GM12878 (cell line): ENCODE measurements around the gene GSG1. TPM values are rescaled to one million over a fixed set of nuclear protein-coding genes. Genes with fewer than 3 reads are reported as not detected.

Experiments used
- ATAC-seq: fragments of 200-7000 bp; cut with Tn5 transposase; 3 replicates; pipeline ENCODE4 v1.9.1; 2020; ENCODE audit warnings: mild to moderate bottlenecking, moderate library complexity
- BruUV-seq: library from RNA; stranded (reverse); fragments of 400-500 nt; replicated peaks from 2 replicates; lab custom pipeline; 2021; lab: Mats Ljungman, UMichigan
- CTCF ChIA-PET: fragments of 300-600 bp; sonication (Branson Sonifier 250); formaldehyde crosslinking; extraction: SDS; loops from one replicate; lab custom pipeline; 2021; ENCODE audit warnings: inconsistent platforms; lab: Yijun Ruan, JAX
- POLR2A ChIA-PET: fragments of 350-600 bp; formaldehyde crosslinking; extraction: SDS; loops from one replicate; lab custom pipeline; 2021; ENCODE audit warnings: inconsistent platforms; lab: Charles Lee
- RAD21 ChIA-PET: fragments of 300-600 bp; sonication (Branson Sonifier 250); formaldehyde crosslinking; loops from one replicate; lab custom pipeline; 2023; ENCODE audit warnings: antibody characterized with exemption; ENCODE audit not compliant: unreplicated experiment; lab: Charles Lee
- SMC1A ChIA-PET: fragments of 300-600 bp; sonication (Branson Sonifier 250); formaldehyde crosslinking; loops from one replicate; lab custom pipeline; 2023; ENCODE audit not compliant: unreplicated experiment, uncharacterized antibody; lab: Charles Lee
- DNase-seq: peaks from one replicate; pipeline ENCODE4 v3.0.0-alpha.2; 2011; ENCODE audit warnings: low read depth, low spot score
- FAIRE-seq: peaks from 3 replicates; lab custom pipeline; 2011; peaks lifted over from hg19 to GRCh38; lab: Jason Lieb, UNC
- H2AFZ ChIP-seq: 2 replicates; pipeline ENCODE4 v1.6.0; 2011; ENCODE audit warnings: low read depth, low read length, control low read depth; ENCODE audit not compliant: control insufficient read depth
- H3K27ac ChIP-seq: 2 replicates; pipeline ENCODE4 v1.5.1; 2011; ENCODE audit warnings: control low read depth; ENCODE audit not compliant: control insufficient read depth, insufficient read depth
- H3K27me3 ChIP-seq, 2 experiments: replicated peaks in 1 of 2; 2 replicates each; pipeline versions ENCODE4 v1.6.0 to v1.6.1; 2011; ENCODE audit warnings: low read length in 1 of 2; ENCODE audit not compliant: control insufficient read depth in 2 of 2, insufficient read depth in 2 of 2
- H3K36me3 ChIP-seq, 2 experiments: 2 replicates each; pipeline ENCODE4 v1.5.1; 2011; ENCODE audit warnings: low read length in 1 of 2; ENCODE audit not compliant: control insufficient read depth in 2 of 2, insufficient read depth in 2 of 2
- H3K4me1 ChIP-seq: 2 replicates; pipeline ENCODE4 v1.6.1; 2011; ENCODE audit warnings: mild to moderate bottlenecking, low read length, moderate library complexity, mixed read lengths; ENCODE audit not compliant: control insufficient read depth, insufficient read depth
- H3K4me2 ChIP-seq: 2 replicates; pipeline ENCODE4 v1.6.0; 2011; ENCODE audit warnings: control low read depth; ENCODE audit not compliant: control insufficient read depth, insufficient read depth
- H3K4me3 ChIP-seq: fragments of 200-600 bp; sonication (generic); 2 replicates; pipeline ENCODE4 v1.5.1; 2016
- H3K79me2 ChIP-seq: 2 replicates; pipeline ENCODE4 v1.6.0; 2011; ENCODE audit warnings: low read length; ENCODE audit not compliant: control insufficient read depth, insufficient read depth
- H3K9ac ChIP-seq: 2 replicates; pipeline ENCODE4 v1.8.0; 2011; ENCODE audit warnings: low read length, control low read depth, mixed read lengths; ENCODE audit not compliant: control insufficient read depth, insufficient read depth
- H3K9me3 ChIP-seq: replicated peaks from 3 replicates; pipeline ENCODE4 v1.5.1; 2011; ENCODE audit warnings: mild to moderate bottlenecking, low read length; ENCODE audit not compliant: control insufficient read depth, insufficient read depth
- H4K20me1 ChIP-seq: 2 replicates; pipeline ENCODE4 v1.6.0; 2011; ENCODE audit not compliant: control insufficient read depth, insufficient read depth
- CBFB ChIP-seq: IDR thresholded peaks from 2 replicates; pipeline ENCODE4 v1.6.1; 2016; ENCODE audit warnings: antibody characterized with exemption, low read depth
- CHD4 ChIP-seq: fragments of 200-600 bp; sonication (generic); IDR thresholded peaks from 2 replicates; pipeline ENCODE4 v1.6.1; 2016; ENCODE audit warnings: mild to moderate bottlenecking
- CREB1 ChIP-seq: IDR thresholded peaks from 2 replicates; pipeline ENCODE4 v1.6.1; 2012; ENCODE audit warnings: low read depth, mild to moderate bottlenecking, inconsistent platforms
- DPF2 ChIP-seq: fragments of 450-650 bp; IDR thresholded peaks from 2 replicates; pipeline ENCODE4 v1.6.1; 2017; ENCODE audit warnings: mild to moderate bottlenecking
- ESRRA ChIP-seq: IDR thresholded peaks from 2 replicates; pipeline ENCODE4 v1.6.1; 2012; ENCODE audit warnings: mild to moderate bottlenecking, low read length, improper control_type of control experiment
- EZH2 ChIP-seq: IDR thresholded peaks from 2 replicates; pipeline ENCODE4 v1.6.1; 2012; ENCODE audit warnings: low read depth, mild to moderate bottlenecking, control low read depth, inconsistent platforms, low read length, borderline replicate concordance; ENCODE audit not compliant: control insufficient read depth
- HDAC6 ChIP-seq: fragments of 200-600 bp; sonication (generic); IDR thresholded peaks from one replicate; pipeline ENCODE4 v1.8.0; 2017; ENCODE audit warnings: antibody characterized with exemption; ENCODE audit not compliant: unreplicated experiment
- NFYA ChIP-seq: IDR thresholded peaks from 2 replicates; pipeline ENCODE4 v1.6.1; 2011; ENCODE audit warnings: low read depth, mild to moderate bottlenecking, low read length, improper control_type of control experiment, borderline replicate concordance
- NR2C1 ChIP-seq: fragments of 450-650 bp; IDR thresholded peaks from 2 replicates; pipeline ENCODE4 v1.6.1; 2017; ENCODE audit warnings: antibody characterized with exemption, mild to moderate bottlenecking, moderate library complexity
- NR2F1 ChIP-seq: fragments of 450-650 bp; conservative IDR thresholded peaks from 2 replicates; pipeline ENCODE4 v1.6.1; 2017; ENCODE audit warnings: mild to moderate bottlenecking
- RB1 ChIP-seq: fragments of 450-650 bp; formaldehyde crosslinking; IDR thresholded peaks from 2 replicates; pipeline ENCODE4 v1.6.1; 2017; ENCODE audit warnings: mild to moderate bottlenecking, borderline replicate concordance
- RFX5 ChIP-seq: IDR thresholded peaks from 2 replicates; pipeline ENCODE4 v1.6.1; 2011; ENCODE audit warnings: low read depth, low read length, improper control_type of control experiment
- SREBF2 ChIP-seq: IDR thresholded peaks from 2 replicates; pipeline ENCODE4 v1.6.1; 2012; ENCODE audit warnings: mild to moderate bottlenecking, low read length
- WGBS: methylation state at CpG from one replicate; pipeline ENCODE4 v1.1.6; 2016; ENCODE audit warnings: low lambda C conversion rate; ENCODE audit not compliant: insufficient replicate concordance, insufficient coverage; ENCODE audit errors: missing lambda C conversion rate; 5-methylcytosine and 5-hydroxymethylcytosine counted together
- in situ Hi-C: fragments of 300-500 bp; cut with MboI; formaldehyde crosslinking; loops from 9 replicates; pipeline ENCODE4 v1.14.3; 2018; ENCODE audit warnings: mixed read lengths
- intact Hi-C: fragments of 100-400 bp; cut with micrococcal nuclease; formaldehyde crosslinking; loops from one replicate; pipeline ENCODE4 v1.14.2; 2022; ENCODE audit not compliant: unreplicated experiment
- polyA plus RNA-seq, 11 experiments: library from polyadenylated mRNA; depleted of rRNA in 4 of 11; unstranded in 6 of 11; stranded (reverse) in 5 of 11; fragments of >200 nt; fragmentation: Nextera tagmentation in 4 of 11; fragmentation: Illumina TruSeq in 1 of 11; extraction: Ambion mirVana in 4 of 11; extraction: Trizol in 1 of 11; gene quantifications; 1 replicate in 1 of 11; 2 replicates in 10 of 11; pipeline versions ENCODE4 v1.2.1 to v1.2.3, GENCODE V29; 2011 to 2016; ENCODE audit warnings: inconsistent platforms in 2 of 11, missing spikeins in 2 of 11, low read depth in 1 of 11
- total RNA-seq, 4 experiments: library from RNA; depleted of rRNA in 3 of 4; stranded (reverse); fragments of >200 nt in 3 of 4; fragmentation: Illumina TruSeq in 1 of 4; extraction: Trizol in 1 of 4; gene quantifications; 2 replicates each; pipeline versions ENCODE4 v1.2.1 to v1.2.3, GENCODE V29; 2013 to 2021
- TF ChIP-seq, protein P1 (sequence below): fragments of 150-350 bp; IDR thresholded peaks from 2 replicates; pipeline ENCODE4 v1.6.1; 2016; ENCODE audit warnings: low read depth, low read length
- TF ChIP-seq, protein P2 (sequence below): fragments of 450-650 bp; IDR thresholded peaks from 2 replicates; pipeline ENCODE4 v1.6.1; 2017; ENCODE audit warnings: mild to moderate bottlenecking, moderate library complexity

Gene GSG1
- total and polyA plus RNA-seq, 10 of the 15 experiments (the other 5 are each of a cell fraction or from before 2014, with no cell fraction given), result not detected

DNA sequence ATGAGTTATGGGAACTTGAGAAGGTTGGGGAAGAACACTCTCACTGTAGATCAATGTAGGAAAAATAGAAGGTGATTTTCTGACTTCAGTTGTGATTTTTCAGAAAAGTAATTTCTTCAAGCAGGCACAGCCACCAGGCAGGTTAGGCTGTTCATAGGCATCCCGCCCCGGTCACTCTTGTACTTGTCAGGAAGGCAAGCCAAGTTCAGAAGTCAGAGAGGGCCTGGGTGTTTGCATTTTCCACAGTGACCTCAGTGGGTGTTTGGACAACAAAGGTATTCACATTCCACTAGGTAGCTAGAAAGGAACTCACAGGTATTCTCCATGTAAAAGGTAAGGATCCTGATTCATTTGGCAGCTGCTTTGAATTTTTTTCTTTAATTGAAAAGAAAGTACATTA lies 62.2 kb downstream of the GSG1 start:
- ChIA-PET SMC1A (no interaction called here), RAD21 (no interaction called here), POLR2A (no interaction called here), CTCF (no interaction called here)
- H3K4me3 ChIP-seq, result no peak overlapping the region
- intact Hi-C loops (no loop called here), in situ Hi-C loops (no loop called here)
- peaks cover 0 to 8% of the 10 kb centered on the region in 2 experiments; a peak in 2 of 4 replicates for H3K27me3 ChIP-seq
- no peak for ATAC-seq
- H2AFZ ChIP-seq, result no peak overlapping the region
- H3K4me2 ChIP-seq, result no peak overlapping the region
- no peaks in the 10 kb centered on the region for H3K9me3 ChIP-seq
- TF ChIP-seq NR2C1 (no peak), CBFB (no peak), NFYA (no peak), EZH2 (no peak), SREBF2 (no peak), CHD4 (no peak), ESRRA (no peak), DPF2 (no peak), NR2F1 (no peak), HDAC6 (no peak), RB1 (no peak), CREB1 (no peak), RFX5 (no peak)
- TF ChIP-seq, protein P1, sequence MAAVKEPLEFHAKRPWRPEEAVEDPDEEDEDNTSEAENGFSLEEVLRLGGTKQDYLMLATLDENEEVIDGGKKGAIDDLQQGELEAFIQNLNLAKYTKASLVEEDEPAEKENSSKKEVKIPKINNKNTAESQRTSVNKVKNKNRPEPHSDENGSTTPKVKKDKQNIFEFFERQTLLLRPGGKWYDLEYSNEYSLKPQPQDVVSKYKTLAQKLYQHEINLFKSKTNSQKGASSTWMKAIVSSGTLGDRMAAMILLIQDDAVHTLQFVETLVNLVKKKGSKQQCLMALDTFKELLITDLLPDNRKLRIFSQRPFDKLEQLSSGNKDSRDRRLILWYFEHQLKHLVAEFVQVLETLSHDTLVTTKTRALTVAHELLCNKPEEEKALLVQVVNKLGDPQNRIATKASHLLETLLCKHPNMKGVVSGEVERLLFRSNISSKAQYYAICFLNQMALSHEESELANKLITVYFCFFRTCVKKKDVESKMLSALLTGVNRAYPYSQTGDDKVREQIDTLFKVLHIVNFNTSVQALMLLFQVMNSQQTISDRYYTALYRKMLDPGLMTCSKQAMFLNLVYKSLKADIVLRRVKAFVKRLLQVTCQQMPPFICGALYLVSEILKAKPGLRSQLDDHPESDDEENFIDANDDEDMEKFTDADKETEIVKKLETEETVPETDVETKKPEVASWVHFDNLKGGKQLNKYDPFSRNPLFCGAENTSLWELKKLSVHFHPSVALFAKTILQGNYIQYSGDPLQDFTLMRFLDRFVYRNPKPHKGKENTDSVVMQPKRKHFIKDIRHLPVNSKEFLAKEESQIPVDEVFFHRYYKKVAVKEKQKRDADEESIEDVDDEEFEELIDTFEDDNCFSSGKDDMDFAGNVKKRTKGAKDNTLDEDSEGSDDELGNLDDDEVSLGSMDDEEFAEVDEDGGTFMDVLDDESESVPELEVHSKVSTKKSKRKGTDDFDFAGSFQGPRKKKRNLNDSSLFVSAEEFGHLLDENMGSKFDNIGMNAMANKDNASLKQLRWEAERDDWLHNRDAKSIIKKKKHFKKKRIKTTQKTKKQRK, result no peak
- TF ChIP-seq, protein P2, sequence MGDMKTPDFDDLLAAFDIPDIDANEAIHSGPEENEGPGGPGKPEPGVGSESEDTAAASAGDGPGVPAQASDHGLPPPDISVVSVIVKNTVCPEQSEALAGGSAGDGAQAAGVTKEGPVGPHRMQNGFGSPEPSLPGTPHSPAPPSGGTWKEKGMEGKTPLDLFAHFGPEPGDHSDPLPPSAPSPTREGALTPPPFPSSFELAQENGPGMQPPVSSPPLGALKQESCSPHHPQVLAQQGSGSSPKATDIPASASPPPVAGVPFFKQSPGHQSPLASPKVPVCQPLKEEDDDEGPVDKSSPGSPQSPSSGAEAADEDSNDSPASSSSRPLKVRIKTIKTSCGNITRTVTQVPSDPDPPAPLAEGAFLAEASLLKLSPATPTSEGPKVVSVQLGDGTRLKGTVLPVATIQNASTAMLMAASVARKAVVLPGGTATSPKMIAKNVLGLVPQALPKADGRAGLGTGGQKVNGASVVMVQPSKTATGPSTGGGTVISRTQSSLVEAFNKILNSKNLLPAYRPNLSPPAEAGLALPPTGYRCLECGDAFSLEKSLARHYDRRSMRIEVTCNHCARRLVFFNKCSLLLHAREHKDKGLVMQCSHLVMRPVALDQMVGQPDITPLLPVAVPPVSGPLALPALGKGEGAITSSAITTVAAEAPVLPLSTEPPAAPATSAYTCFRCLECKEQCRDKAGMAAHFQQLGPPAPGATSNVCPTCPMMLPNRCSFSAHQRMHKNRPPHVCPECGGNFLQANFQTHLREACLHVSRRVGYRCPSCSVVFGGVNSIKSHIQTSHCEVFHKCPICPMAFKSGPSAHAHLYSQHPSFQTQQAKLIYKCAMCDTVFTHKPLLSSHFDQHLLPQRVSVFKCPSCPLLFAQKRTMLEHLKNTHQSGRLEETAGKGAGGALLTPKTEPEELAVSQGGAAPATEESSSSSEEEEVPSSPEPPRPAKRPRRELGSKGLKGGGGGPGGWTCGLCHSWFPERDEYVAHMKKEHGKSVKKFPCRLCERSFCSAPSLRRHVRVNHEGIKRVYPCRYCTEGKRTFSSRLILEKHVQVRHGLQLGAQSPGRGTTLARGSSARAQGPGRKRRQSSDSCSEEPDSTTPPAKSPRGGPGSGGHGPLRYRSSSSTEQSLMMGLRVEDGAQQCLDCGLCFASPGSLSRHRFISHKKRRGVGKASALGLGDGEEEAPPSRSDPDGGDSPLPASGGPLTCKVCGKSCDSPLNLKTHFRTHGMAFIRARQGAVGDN, result no peak
- H3K27ac ChIP-seq, result no peak overlapping the region
- no peaks in the 10 kb centered on the region for H3K36me3 ChIP-seq
- no peak overlapping the region for H3K9ac ChIP-seq
- FAIRE-seq, result no peak
- no peaks in the 10 kb centered on the region for H3K4me1 ChIP-seq
- no peak for DNase-seq
- H3K79me2 ChIP-seq, result no peaks in the 10 kb centered on the region
- 83% methylated on average over 2 of the region's 2 CpGs for WGBS
- no peaks in the 10 kb centered on the region for H4K20me1 ChIP-seq
- no TSS peak for BruUV-seq
